WTC11 (cell line): Measurements from ENCODE around the gene NKX2-1.
"Not testable (repeated sequence)": the region's sequence is repeated elsewhere in the genome, so short reads cannot be mapped to it uniquely, and the experiment has no call there.

ENCODE experiments used
- ATF3 ChIP-seq: sonication (generic); formaldehyde crosslinking; conservative IDR thresholded peaks from 2 replicates; pipeline ENCODE4 v1.8.1; 2022; ENCODE audit warnings: mild to moderate bottlenecking, missing genetic modification reagents
- CREB1 ChIP-seq: sonication (generic); formaldehyde crosslinking; IDR thresholded peaks from 2 replicates; pipeline ENCODE4 v1.8.0; 2023; ENCODE audit warnings: mild to moderate bottlenecking, missing genetic modification reagents
- IRF2 ChIP-seq: sonication (generic); formaldehyde crosslinking; IDR thresholded peaks from 2 replicates; pipeline ENCODE4 v1.8.0; 2022; ENCODE audit warnings: low read depth, missing genetic modification reagents, borderline replicate concordance
- JUN ChIP-seq: sonication (generic); formaldehyde crosslinking; IDR thresholded peaks from 2 replicates; pipeline ENCODE4 v1.8.0; 2023; ENCODE audit warnings: mild to moderate bottlenecking, missing genetic modification reagents
- KAT7 ChIP-seq: sonication (generic); formaldehyde crosslinking; IDR thresholded peaks from 2 replicates; pipeline ENCODE4 v1.8.1; 2023; ENCODE audit warnings: missing genetic modification reagents, mild to moderate bottlenecking, borderline replicate concordance
- MAX ChIP-seq: sonication (generic); formaldehyde crosslinking; IDR thresholded peaks from 2 replicates; pipeline ENCODE4 v1.8.0; 2022; ENCODE audit warnings: mild to moderate bottlenecking, missing genetic modification reagents
- SMAD3 ChIP-seq: sonication (generic); formaldehyde crosslinking; IDR thresholded peaks from 2 replicates; pipeline ENCODE4 v1.8.0; 2022; ENCODE audit warnings: missing genetic modification reagents, mild to moderate bottlenecking, borderline replicate concordance
- USF2 ChIP-seq: sonication (generic); formaldehyde crosslinking; IDR thresholded peaks from 2 replicates; pipeline ENCODE4 v1.8.1; 2023; ENCODE audit warnings: mild to moderate bottlenecking, missing genetic modification reagents, moderate library complexity
- ZBTB43 ChIP-seq: sonication (generic); formaldehyde crosslinking; IDR thresholded peaks from 2 replicates; pipeline ENCODE4 v1.8.1; 2023; ENCODE audit warnings: mild to moderate bottlenecking, missing genetic modification reagents
- ZNF396 ChIP-seq: fragments of 250-450 bp; sonication (Bioruptor Pico); IDR thresholded peaks from 2 replicates; pipeline ENCODE4 v1.8.0; 2021; ENCODE audit warnings: mild to moderate bottlenecking, moderate library complexity, borderline replicate concordance
- TF ChIP-seq, protein P1 (sequence below): fragments of 200-600 bp; IDR thresholded peaks from 2 replicates; pipeline ENCODE4 v1.8.0; 2022; ENCODE audit warnings: antibody characterized with exemption

DNA sequence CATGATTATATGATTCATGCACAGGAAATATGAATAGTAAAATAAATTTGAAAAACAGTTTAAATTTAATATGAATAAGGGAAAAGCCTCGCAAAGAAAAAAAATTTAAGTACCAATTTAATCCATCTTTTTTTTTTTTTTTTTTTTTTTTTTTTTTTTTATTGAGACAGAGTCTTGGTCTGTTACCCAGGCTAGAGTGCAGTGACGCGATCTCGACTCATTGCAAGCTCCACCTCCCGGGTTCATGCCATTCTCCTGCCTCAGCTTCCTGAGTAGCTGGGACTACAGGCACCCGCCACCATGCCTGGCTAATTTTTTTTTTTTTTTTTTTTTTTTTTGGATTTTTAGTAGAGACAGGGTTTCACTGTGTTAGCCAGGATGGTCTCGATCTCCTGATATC is 44.0 kb downstream of the NKX2-1 start:
- TF ChIP-seq, protein P1, sequence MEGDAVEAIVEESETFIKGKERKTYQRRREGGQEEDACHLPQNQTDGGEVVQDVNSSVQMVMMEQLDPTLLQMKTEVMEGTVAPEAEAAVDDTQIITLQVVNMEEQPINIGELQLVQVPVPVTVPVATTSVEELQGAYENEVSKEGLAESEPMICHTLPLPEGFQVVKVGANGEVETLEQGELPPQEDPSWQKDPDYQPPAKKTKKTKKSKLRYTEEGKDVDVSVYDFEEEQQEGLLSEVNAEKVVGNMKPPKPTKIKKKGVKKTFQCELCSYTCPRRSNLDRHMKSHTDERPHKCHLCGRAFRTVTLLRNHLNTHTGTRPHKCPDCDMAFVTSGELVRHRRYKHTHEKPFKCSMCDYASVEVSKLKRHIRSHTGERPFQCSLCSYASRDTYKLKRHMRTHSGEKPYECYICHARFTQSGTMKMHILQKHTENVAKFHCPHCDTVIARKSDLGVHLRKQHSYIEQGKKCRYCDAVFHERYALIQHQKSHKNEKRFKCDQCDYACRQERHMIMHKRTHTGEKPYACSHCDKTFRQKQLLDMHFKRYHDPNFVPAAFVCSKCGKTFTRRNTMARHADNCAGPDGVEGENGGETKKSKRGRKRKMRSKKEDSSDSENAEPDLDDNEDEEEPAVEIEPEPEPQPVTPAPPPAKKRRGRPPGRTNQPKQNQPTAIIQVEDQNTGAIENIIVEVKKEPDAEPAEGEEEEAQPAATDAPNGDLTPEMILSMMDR: not testable (repeated sequence)
- not testable (repeated sequence) for TF ChIP-seq SMAD3 (CRISPR knock-in tag); JUN; KAT7 (CRISPR knock-in tag); ZBTB43 (CRISPR knock-in tag); USF2; CREB1 (CRISPR knock-in tag); MAX (CRISPR knock-in tag); ATF3 (CRISPR knock-in tag); IRF2 (CRISPR knock-in tag); ZNF396 (CRISPR knock-in tag)
